ENCODE results near the gene CXCL11. TPM values are rescaled to one million over a fixed set of nuclear protein-coding genes. Genes with fewer than 3 reads are reported as not detected.

The CXCL11 gene
- total and polyA plus RNA-seq, 9 of the 15 experiments (the other 6 are each of a cell fraction or from before 2014, with no cell fraction given), result 2.1 to 9.1 (median 4.5) TPM

- H3K4me2 ChIP-seq (ENCODE audit: insufficient read depth, low read length), result no peak overlapping the region
- H3K9me1 ChIP-seq (ENCODE audit: control insufficient read depth, insufficient read depth, low read length), result no peaks in the 10 kb centered on the region
- FAIRE-seq (no peak), DNase-seq (ENCODE audit: extremely low read depth in 1 of 4, low spot score in 3 of 4) (no peak), ATAC-seq (no peak)
- TF ChIP-seq, protein P1, sequence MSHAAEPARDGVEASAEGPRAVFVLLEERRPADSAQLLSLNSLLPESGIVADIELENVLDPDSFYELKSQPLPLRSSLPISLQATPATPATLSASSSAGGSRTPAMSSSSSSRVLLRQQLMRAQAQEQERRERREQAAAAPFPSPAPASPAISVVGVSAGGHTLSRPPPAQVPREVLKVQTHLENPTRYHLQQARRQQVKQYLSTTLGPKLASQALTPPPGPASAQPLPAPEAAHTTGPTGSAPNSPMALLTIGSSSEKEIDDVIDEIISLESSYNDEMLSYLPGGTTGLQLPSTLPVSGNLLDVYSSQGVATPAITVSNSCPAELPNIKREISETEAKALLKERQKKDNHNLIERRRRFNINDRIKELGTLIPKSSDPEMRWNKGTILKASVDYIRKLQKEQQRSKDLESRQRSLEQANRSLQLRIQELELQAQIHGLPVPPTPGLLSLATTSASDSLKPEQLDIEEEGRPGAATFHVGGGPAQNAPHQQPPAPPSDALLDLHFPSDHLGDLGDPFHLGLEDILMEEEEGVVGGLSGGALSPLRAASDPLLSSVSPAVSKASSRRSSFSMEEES (CRISPR knock-in tag; IDR thresholded peaks at IDR 0.05), result no peak
- TF ChIP-seq DACH1 (IDR thresholded peaks at IDR 0.05; ENCODE audit: partially characterized antibody), result no peak
- in situ Hi-C loops (cut with MboI), result no loop called here
- H4K20me1 ChIP-seq (replicated peaks; ENCODE audit: control insufficient read depth, insufficient read depth, low read length), result no peaks in the 10 kb centered on the region
- BruUV-seq (replicated peaks), result no TSS peak
- H3K9ac ChIP-seq (ENCODE audit: insufficient read depth in 1 of 2, low read depth in 2 of 2, low read length in 2 of 2), result no peak overlapping the region
- H3K4me3 ChIP-seq, result no peak overlapping the region
- H3K36me3 ChIP-seq (ENCODE audit: control insufficient read depth, insufficient read depth, low read length), result no peaks in the 10 kb centered on the region
- H3K4me1 ChIP-seq (replicated peaks in 1 of 2; ENCODE audit: control insufficient read depth in 2 of 2, insufficient read depth in 2 of 2, low read length in 2 of 2), result peaks cover 0 to 7% of the 10 kb centered on the region in 2 experiments; a peak in 3 of 5 replicates
- intact Hi-C loops (cut with micrococcal nuclease), result no loop called here
- peaks cover 0 to 12% of the 10 kb centered on the region in 2 experiments; a peak in 1 of 5 replicates for H3K27me3 ChIP-seq (ENCODE audit: control insufficient read depth in 2 of 2, insufficient read depth in 2 of 2, low read length in 2 of 2)
- 5% methylated on average over 1 of the region's 1 CpG for WGBS (ENCODE audit: insufficient coverage, low coverage, missing lambda C conversion rate)
- ChIA-PET POLR2A (no interaction called here), CTCF (ENCODE audit: low intra/inter-chr PET ratio) (interaction anchor here (0.8 kb wide), 1 partner anchor 18 kb away, joined by 3 read pairs; no protein-coding TSS in a partner anchor)
- no peaks in the 10 kb centered on the region for H3K9me3 ChIP-seq (replicated peaks; ENCODE audit: control insufficient read depth, insufficient read depth, low read depth, low read length)
- no peak overlapping the region for H3K27ac ChIP-seq (ENCODE audit: extremely low read depth, low read depth, low read length)
- no peak overlapping the region for H2AFZ ChIP-seq (ENCODE audit: low read depth, low read length)
- H3K79me2 ChIP-seq (ENCODE audit: control insufficient read depth, insufficient read depth, low read length), result no peaks in the 10 kb centered on the region
These were observed 22.3 kb downstream of the CXCL11 start for GRCh38 chr4:76013540-76013939.

DNA sequence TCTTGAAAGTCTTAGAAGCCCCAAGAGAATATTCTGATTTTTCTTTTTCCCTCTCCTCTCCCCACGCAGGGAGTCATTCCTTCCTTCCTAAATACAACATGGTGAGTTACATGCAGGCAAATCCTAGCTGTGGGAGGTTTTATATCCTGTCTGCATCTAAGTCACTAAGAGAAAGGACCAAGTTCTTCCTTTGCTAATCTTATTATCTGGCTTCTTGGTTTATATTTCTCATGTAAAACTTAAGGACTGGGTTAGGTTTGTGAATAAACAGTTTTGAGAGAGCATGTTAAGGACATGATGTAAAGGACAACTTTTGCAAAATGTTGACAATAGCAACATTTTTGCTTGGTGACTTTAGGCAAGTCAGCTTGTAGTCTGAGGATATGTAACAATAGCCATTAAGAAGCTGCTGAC is 23.5 kb downstream of the CXCL11 start:
- H3K9me3 ChIP-seq (replicated peaks; ENCODE audit: control insufficient read depth, insufficient read depth, low read depth, low read length), result no peaks in the 10 kb centered on the region
- peaks cover 0 to 9% of the 10 kb centered on the region in 2 experiments; a peak in 1 of 5 replicates for H3K27me3 ChIP-seq (ENCODE audit: control insufficient read depth in 2 of 2, insufficient read depth in 2 of 2, low read length in 2 of 2)
- H3K9me1 ChIP-seq (ENCODE audit: control insufficient read depth, insufficient read depth, low read length), result no peaks in the 10 kb centered on the region
- H4K20me1 ChIP-seq (replicated peaks; ENCODE audit: control insufficient read depth, insufficient read depth, low read length), result no peaks in the 10 kb centered on the region
- no peak for DNase-seq (ENCODE audit: extremely low read depth in 1 of 4, low spot score in 3 of 4)
- in situ Hi-C loops (cut with MboI) (no loop called here), intact Hi-C loops (cut with micrococcal nuclease) (no loop called here)
- no peak for FAIRE-seq
- H3K27ac ChIP-seq (ENCODE audit: extremely low read depth, low read depth, low read length), result no peak overlapping the region
- H3K36me3 ChIP-seq (ENCODE audit: control insufficient read depth, insufficient read depth, low read length), result no peaks in the 10 kb centered on the region
- no peak overlapping the region for H2AFZ ChIP-seq (ENCODE audit: low read depth, low read length)
- BruUV-seq (replicated peaks), result no TSS peak
- no peaks in the 10 kb centered on the region for H3K79me2 ChIP-seq (ENCODE audit: control insufficient read depth, insufficient read depth, low read length)
- no peak for ATAC-seq
- CTCF ChIA-PET (ENCODE audit: low intra/inter-chr PET ratio), result interaction anchor here (0.6 kb wide), 1 partner anchor 746 kb away, joined by 4 read pairs; no protein-coding TSS in a partner anchor
- H3K4me3 ChIP-seq, result no peak overlapping the region
- no peak overlapping the region for H3K9ac ChIP-seq (ENCODE audit: insufficient read depth in 1 of 2, low read depth in 2 of 2, low read length in 2 of 2)
- H3K4me1 ChIP-seq (replicated peaks in 1 of 2; ENCODE audit: control insufficient read depth in 2 of 2, insufficient read depth in 2 of 2, low read length in 2 of 2), result peaks cover 0 to 7% of the 10 kb centered on the region in 2 experiments; a peak in 3 of 5 replicates
- no peak overlapping the region for H3K4me2 ChIP-seq (ENCODE audit: insufficient read depth, low read length)
- POLR2A ChIA-PET, result no interaction called here
- TF ChIP-seq ZNF41 (CRISPR knock-in tag; conservative IDR thresholded peaks at IDR 0.05) (no peak), KLF10 (CRISPR knock-in tag; IDR thresholded peaks at IDR 0.05) (no peak), ZNF445 (CRISPR knock-in tag; IDR thresholded peaks at IDR 0.05; ENCODE audit: low read depth) (no peak), SREBF2 (CRISPR knock-in tag; IDR thresholded peaks at IDR 0.05) (no peak), BMI1 (IDR thresholded peaks at IDR 0.05; ENCODE audit: low read length) (no peak), CTBP1 (IDR thresholded peaks at IDR 0.05; ENCODE audit: borderline replicate concordance) (no peak), MAFG (tag; conservative IDR thresholded peaks at IDR 0.05) (no peak), ZNF668 (CRISPR knock-in tag; IDR thresholded peaks at IDR 0.05) (no peak)
- TF ChIP-seq, protein P2, sequence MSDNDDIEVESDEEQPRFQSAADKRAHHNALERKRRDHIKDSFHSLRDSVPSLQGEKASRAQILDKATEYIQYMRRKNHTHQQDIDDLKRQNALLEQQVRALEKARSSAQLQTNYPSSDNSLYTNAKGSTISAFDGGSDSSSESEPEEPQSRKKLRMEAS (CRISPR knock-in tag; IDR thresholded peaks at IDR 0.05), result no peak
- 6% methylated on average over 1 of the region's 1 CpG for WGBS (ENCODE audit: insufficient coverage, low coverage, missing lambda C conversion rate)
